WTC11 (cell line): ENCODE results near the gene C1QTNF12. TPM values are rescaled to one million over a fixed set of nuclear protein-coding genes. Genes with fewer than 3 reads are reported as not detected.

Source experiments
- ATAC-seq: fragments of 200-7000 bp; cut with Tn5 transposase; 2 replicates; pipeline ENCODE4 v1.10.0; 2021; ENCODE audit warnings: mild to moderate bottlenecking, moderate library complexity
- CTCF ChIA-PET: fragments of 300-600 bp; sonication (Branson Sonifier 250); formaldehyde crosslinking; loops from one replicate; lab custom pipeline; 2021; ENCODE audit warnings: antibody characterized with exemption; lab: Charles Lee
- POLR2A ChIA-PET: fragments of 350-600 bp; sonication (Branson Sonifier 250); formaldehyde crosslinking; loops from one replicate; lab custom pipeline; 2021; ENCODE audit warnings: antibody characterized with exemption; lab: Charles Lee
- DNase-seq: peaks from one replicate; pipeline ENCODE4 v3.0.0; 2021; ENCODE audit warnings: low spot score
- H3K27ac Mint-ChIP-seq: 2 replicates; pipeline ENCODE4 v1.8.0; 2021; ENCODE audit warnings: mixed read lengths
- H3K27me3 Mint-ChIP-seq: 2 replicates; pipeline ENCODE4 v1.8.0; 2021; ENCODE audit warnings: low read depth, mild to moderate bottlenecking, moderate library complexity, mixed read lengths
- H3K36me3 Mint-ChIP-seq: 2 replicates; pipeline ENCODE4 v1.8.0; 2021; ENCODE audit warnings: mixed read lengths
- H3K4me1 Mint-ChIP-seq: 2 replicates; pipeline ENCODE4 v1.8.0; 2022; ENCODE audit warnings: mixed read lengths
- H3K4me3 Mint-ChIP-seq: 2 replicates; pipeline ENCODE4 v1.8.0; 2021; ENCODE audit warnings: mild to moderate bottlenecking, moderate library complexity, mixed read lengths
- H3K9me3 Mint-ChIP-seq: 2 replicates; pipeline ENCODE4 v1.8.0; 2021; ENCODE audit warnings: mixed read lengths
- ATF6 ChIP-seq: sonication (generic); formaldehyde crosslinking; IDR thresholded peaks from 2 replicates; pipeline ENCODE4 v1.8.1; 2023; ENCODE audit warnings: mild to moderate bottlenecking, missing genetic modification reagents
- CTCF ChIP-seq: fragments of 200-600 bp; IDR thresholded peaks from 2 replicates; pipeline ENCODE4 v1.8.0; 2022; ENCODE audit warnings: antibody characterized with exemption
- ELF4 ChIP-seq: sonication (generic); formaldehyde crosslinking; IDR thresholded peaks from 2 replicates; pipeline ENCODE4 v1.8.1; 2022; ENCODE audit warnings: low read depth, mild to moderate bottlenecking, moderate library complexity, missing genetic modification reagents
- FOXJ3 ChIP-seq: sonication (generic); formaldehyde crosslinking; IDR thresholded peaks from 2 replicates; pipeline ENCODE4 v1.9.0; 2021; ENCODE audit warnings: missing genetic modification reagents, mild to moderate bottlenecking, borderline replicate concordance
- GRHL2 ChIP-seq: fragments of 250-450 bp; sonication (Bioruptor Pico); IDR thresholded peaks from 2 replicates; pipeline ENCODE4 v1.8.0; 2022; ENCODE audit warnings: mild to moderate bottlenecking, moderate library complexity; ENCODE audit not compliant: insufficient replicate concordance, severe bottlenecking
- MXD4 ChIP-seq: fragments of 250-450 bp; sonication (Bioruptor Pico); IDR thresholded peaks from 2 replicates; pipeline ENCODE4 v1.8.0; 2021; ENCODE audit warnings: mild to moderate bottlenecking, moderate library complexity, borderline replicate concordance
- NR1H2 ChIP-seq: sonication (generic); formaldehyde crosslinking; IDR thresholded peaks from 2 replicates; pipeline ENCODE4 v1.9.0; 2021; ENCODE audit warnings: mild to moderate bottlenecking, moderate library complexity, missing genetic modification reagents
- NR3C1 ChIP-seq: sonication (generic); formaldehyde crosslinking; conservative IDR thresholded peaks from 2 replicates; pipeline ENCODE4 v1.8.1; 2023; ENCODE audit warnings: low read depth, mild to moderate bottlenecking, missing genetic modification reagents
- OVOL2 ChIP-seq: fragments of 250-450 bp; sonication (Bioruptor Pico); IDR thresholded peaks from 2 replicates; pipeline ENCODE4 v1.9.0; 2021; ENCODE audit warnings: mild to moderate bottlenecking, borderline replicate concordance
- RORB ChIP-seq: fragments of 250-450 bp; sonication (Bioruptor Pico); IDR thresholded peaks from 2 replicates; pipeline ENCODE4 v1.9.0; 2021; ENCODE audit warnings: mild to moderate bottlenecking
- STAT6 ChIP-seq: sonication (generic); formaldehyde crosslinking; conservative IDR thresholded peaks from 2 replicates; pipeline ENCODE4 v1.8.1; 2023; ENCODE audit warnings: mild to moderate bottlenecking, low read depth, missing genetic modification reagents, moderate library complexity
- ZSCAN18 ChIP-seq: fragments of 250-450 bp; sonication (Bioruptor Pico); IDR thresholded peaks from 2 replicates; pipeline ENCODE4 v2.1.2; 2022; ENCODE audit warnings: mild to moderate bottlenecking, moderate library complexity
- total RNA-seq: library from RNA; stranded (reverse); gene quantifications from 3 replicates; pipeline ENCODE4 v1.2.3, GENCODE V29; 2021

The C1QTNF12 gene
- total RNA-seq, 1 experiment from 2014 or later: 10.3 TPM

GRCh38 chr1:1244192-1244811, 2.2 kb downstream of the C1QTNF12 start (continued):
- TF ChIP-seq GRHL2 (no peak), NR3C1 (CRISPR knock-in tag) (no peak), OVOL2 (CRISPR knock-in tag) (no peak), FOXJ3 (no peak), RORB (no peak)

GRCh38 chr1:1243807-1244191, 2.7 kb downstream of the C1QTNF12 start:
- Mint-ChIP-seq H3K27ac (no peak overlapping the region), H3K36me3 (no peaks in the 10 kb centered on the region), H3K4me1 (no peaks in the 10 kb centered on the region), H3K4me3 (no peak overlapping the region), H3K27me3 (no peaks in the 10 kb centered on the region), H3K9me3 (no peaks in the 10 kb centered on the region)
- TF ChIP-seq NR1H2 (CRISPR knock-in tag) (no peak), STAT6 (CRISPR knock-in tag) (no peak)
- ChIA-PET CTCF (interaction anchor here (0.8 kb wide), 1 partner anchor 48 kb away, joined by 3 read pairs; no protein-coding TSS in a partner anchor), POLR2A (no interaction called here)
- ATAC-seq: no peak
- DNase-seq: no peak

- DNase-seq (no peak), ATAC-seq (no peak)
- CTCF ChIA-PET: no interaction called here
- Mint-ChIP-seq H3K4me1 (no peaks in the 10 kb centered on the region), H3K4me3 (no peak overlapping the region), H3K9me3 (no peaks in the 10 kb centered on the region), H3K36me3 (no peaks in the 10 kb centered on the region), H3K27me3 (no peaks in the 10 kb centered on the region), H3K27ac (no peak overlapping the region)
- POLR2A ChIA-PET: no interaction called here
- no peak for TF ChIP-seq MXD4 (CRISPR knock-in tag)
- no peak for TF ChIP-seq ELF4 (CRISPR knock-in tag)
- TF ChIP-seq CTCF: no peak
- TF ChIP-seq ATF6 (CRISPR knock-in tag): no peak
- TF ChIP-seq ZSCAN18: no peak
These were observed 3.3 kb downstream of the C1QTNF12 start for GRCh38 chr1:1243266-1243660.
